HG03039 (cell line): ENCODE data around the gene LRRN2.
"Not testable (repeated sequence)": the region's sequence is repeated elsewhere in the genome, so short reads cannot be mapped to it uniquely, and the experiment has no call there.

Experiments used
- ATAC-seq: cut with Tn5 transposase; IDR thresholded peaks from one replicate; pipeline ENCODE4 v1.9.1; 2021; ENCODE audit warnings: mild to moderate bottlenecking, moderate library complexity; ENCODE audit not compliant: unreplicated experiment

The LRRN2 gene

GRCh38 chr1:204577794-204578478 lies 107.6 kb downstream of the LRRN2 start:
- no peak for ATAC-seq

GRCh38 chr1:204576422-204576821 lies 109.1 kb downstream of the LRRN2 start:
- no peak for ATAC-seq

- ATAC-seq, result no peak
Observed at GRCh38 chr1:204575221-204576190, 110.0 kb downstream of the LRRN2 start.

GRCh38 chr1:204574865-204575163 lies 110.7 kb downstream of the LRRN2 start:
- ATAC-seq, result no peak

- ATAC-seq, result no peak
Observed at GRCh38 chr1:204574016-204574864, 111.3 kb downstream of the LRRN2 start.

- ATAC-seq, result no peak
Observed at GRCh38 chr1:204572923-204573922, 112.3 kb downstream of the LRRN2 start.

- no peak for ATAC-seq
Observed at GRCh38 chr1:204571631-204572030, 113.9 kb downstream of the LRRN2 start.

GRCh38 chr1:204571128-204571527 lies 114.4 kb downstream of the LRRN2 start:
- ATAC-seq, result no peak

GRCh38 chr1:204570021-204570420 lies 115.5 kb downstream of the LRRN2 start:
- ATAC-seq, result not testable (repeated sequence)

GRCh38 chr1:204569478-204569877 lies 116.1 kb downstream of the LRRN2 start:
- ATAC-seq, result no peak

- ATAC-seq, result no peak
Observed at GRCh38 chr1:204568576-204569315, 116.8 kb downstream of the LRRN2 start.
